Measurements from ENCODE around the gene SAMD11.

Gene SAMD11

DNA sequence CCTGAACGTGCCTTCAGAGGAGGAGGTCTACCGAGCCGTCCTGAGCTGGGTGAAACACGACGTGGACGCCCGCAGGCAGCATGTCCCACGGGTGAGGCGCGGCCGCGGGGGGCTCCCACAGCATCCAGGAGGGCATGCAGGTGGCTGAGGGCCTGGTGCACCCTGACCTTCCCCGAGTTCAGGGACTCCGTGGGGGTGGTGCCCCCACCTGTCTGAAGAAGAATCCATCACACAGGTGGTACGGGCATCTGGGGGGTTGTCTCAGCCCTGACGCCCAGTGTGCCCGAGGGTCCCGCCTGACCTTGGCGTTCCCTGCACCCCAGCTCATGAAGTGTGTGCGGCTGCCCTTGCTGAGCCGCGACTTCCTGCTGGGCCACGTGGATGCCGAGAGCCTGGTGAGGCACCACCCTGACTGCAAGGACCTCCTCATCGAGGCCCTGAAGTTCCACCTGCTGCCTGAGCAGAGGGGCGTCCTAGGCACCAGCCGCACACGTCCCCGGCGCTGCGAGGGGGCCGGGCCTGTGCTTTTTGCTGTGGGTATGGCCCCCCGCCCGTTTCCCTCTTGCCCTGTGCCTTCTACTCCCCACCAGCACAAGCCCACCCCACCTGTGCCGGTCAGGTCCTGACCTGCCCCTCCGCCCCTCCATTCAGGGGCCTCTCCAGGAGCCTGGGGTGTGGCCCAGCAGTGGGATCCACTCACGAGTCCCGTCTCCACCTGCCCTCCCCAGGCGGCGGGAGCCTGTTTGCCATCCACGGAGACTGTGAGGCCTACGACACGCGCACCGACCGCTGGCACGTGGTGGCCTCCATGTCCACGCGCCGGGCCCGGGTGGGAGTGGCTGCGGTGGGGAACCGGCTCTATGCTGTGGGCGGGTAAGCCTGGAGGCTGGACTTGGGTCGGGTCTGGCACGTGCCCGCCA lies 38.9 kb downstream of the SAMD11 start:
- no peak for DNase-seq

DNA sequence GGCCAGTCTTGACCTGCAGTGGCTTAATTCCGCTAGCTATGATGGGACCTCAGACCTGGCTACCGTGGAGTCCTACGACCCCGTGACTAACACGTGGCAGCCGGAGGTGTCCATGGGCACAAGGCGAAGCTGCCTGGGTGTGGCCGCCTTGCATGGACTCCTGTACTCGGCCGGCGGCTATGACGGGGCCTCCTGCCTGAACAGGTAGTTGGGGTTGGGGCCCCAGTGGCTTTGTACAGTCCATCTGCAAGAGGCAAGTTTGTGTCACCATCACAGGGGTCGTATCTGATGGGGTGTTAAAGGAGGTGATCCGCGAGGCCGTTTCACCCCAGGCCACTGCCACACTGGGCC lies 39.6 kb downstream of the SAMD11 start:
- no peak for DNase-seq

DNA sequence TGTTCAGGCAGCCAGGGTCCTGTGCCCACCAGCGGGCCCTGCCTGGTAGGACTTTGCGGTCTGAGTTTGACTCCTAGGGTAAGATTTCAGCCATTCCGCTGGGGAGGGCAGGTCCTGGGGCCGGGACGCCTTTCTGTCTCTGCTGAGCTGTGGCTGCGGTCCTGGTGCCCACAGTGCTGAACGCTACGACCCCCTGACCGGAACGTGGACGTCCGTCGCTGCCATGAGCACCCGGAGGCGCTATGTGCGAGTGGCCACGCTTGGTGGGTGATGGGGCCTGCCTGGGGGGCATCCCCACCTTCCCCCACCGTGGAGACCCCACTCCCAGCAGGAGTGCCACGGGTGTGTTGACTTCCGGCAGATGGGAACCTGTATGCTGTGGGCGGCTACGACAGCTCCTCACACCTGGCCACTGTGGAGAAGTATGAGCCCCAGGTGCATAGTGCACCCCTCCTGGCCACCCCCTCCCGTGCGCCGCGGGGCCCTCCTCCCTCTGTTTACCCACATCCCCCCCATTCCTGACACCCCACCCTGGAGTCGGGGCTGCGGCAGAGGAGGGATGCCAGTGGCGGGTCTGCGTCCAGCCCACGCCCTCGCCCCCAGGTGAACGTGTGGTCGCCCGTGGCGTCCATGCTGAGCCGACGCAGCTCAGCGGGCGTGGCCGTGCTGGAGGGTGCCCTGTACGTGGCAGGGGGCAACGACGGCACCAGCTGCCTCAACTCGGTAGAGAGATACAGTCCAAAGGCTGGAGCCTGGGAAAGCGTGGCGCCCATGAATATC lies 40.2 kb downstream of the SAMD11 start:
- no peak for DNase-seq

DNA sequence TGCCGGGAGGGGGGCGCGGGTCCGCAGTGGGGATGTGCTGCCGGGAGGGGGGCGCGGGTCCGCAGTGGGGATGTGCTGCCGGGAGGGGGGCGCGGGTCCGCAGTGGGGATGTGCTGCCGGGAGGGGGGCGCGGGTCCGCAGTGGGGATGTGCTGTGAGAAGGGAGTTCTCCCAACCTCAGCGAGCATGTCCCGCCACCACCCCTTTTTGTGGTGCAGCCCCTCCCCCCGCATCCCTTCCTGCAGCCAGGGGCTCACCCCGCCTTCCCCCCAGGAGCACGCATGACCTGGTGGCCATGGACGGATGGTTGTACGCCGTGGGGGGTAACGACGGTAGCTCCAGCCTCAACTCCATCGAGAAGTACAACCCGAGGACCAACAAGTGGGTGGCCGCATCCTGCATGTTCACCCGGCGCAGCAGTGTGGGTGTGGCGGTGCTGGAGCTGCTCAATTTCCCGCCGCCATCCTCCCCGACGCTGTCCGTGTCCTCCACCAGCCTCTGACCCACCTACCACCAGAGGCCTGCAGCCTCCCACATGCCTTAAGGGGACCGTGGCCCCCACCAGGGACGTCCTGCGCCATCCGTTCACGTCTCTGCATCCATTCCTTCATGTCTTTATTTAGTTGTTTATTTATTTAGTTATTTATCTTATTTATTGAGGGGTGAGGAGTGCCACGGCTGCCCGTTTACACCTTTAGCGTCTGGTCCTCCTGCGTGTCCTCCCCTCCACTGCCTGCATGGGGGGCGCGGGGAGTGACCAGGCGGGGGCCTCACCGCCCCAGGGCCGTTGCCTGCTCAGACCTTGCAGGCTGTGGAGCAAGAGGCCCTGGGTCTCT lies 41.2 kb downstream of the SAMD11 start:
- DNase-seq: no peak

DNA sequence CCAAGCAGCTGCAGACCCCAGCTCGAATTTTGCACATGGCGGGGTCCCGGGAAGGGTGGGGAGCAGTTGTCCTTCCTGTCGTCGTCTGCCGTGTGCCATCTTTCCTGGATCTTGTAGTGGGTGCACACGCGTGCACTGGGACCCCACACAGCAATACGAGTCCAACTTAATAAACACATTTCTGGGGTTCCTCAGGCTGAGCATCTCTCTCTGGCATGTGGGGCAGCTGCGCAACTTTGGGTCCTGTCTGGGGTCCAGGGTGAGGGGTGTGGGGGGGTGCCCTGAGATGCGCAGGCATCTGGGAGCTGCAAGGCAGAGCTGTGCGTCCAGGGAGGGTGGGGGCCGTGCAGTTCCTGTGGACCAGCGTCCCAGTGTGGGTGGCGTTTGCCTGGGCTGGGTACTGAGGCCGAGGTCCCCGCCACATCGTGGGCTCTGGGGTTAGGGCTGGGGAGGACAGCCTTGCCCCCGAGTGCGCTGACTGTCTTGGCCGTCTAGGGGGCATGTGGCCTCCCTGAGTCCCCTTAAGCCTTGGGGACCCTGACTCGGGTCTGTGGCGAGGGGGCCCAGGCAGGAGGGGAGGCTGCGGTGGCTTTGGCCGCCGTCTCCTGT lies 41.9 kb downstream of the SAMD11 start:
- no peak for DNase-seq

DNA sequence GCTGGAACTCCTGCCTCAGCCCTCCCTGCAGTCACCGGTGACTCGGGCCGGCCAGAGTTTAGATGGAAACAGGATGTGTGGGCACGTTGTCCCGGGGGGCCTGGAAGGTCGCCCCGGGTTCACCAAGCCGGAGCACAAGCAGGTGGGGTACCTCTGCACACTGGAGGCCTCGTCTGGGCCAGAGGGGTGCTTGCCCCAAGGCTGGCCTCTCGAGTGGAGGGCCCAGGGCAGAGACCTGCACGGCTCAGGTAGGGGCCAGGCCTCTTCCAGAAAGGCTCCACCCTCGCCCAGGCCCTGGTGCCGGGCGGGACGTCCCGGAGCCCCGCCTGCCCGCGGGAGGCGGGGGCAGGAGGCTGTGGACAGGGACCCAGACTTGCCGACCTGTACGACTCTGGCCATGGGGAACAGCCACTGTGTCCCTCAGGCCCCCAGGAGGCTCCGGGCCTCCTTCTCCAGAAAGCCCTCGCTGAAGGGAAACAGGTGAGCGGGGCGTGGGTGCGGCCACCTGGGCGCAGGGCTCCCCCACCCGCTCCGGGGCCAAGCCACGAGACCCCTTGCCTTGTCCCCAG lies 42.5 kb downstream of the SAMD11 start, which contains the start of gene PLEKHN1:
PLEKHN1 (plus strand) TSS at position 348 of the 569 bp plus-strand sequence; CDS start at position 398, 50 bp downstream.
- no peak for DNase-seq

DNA sequence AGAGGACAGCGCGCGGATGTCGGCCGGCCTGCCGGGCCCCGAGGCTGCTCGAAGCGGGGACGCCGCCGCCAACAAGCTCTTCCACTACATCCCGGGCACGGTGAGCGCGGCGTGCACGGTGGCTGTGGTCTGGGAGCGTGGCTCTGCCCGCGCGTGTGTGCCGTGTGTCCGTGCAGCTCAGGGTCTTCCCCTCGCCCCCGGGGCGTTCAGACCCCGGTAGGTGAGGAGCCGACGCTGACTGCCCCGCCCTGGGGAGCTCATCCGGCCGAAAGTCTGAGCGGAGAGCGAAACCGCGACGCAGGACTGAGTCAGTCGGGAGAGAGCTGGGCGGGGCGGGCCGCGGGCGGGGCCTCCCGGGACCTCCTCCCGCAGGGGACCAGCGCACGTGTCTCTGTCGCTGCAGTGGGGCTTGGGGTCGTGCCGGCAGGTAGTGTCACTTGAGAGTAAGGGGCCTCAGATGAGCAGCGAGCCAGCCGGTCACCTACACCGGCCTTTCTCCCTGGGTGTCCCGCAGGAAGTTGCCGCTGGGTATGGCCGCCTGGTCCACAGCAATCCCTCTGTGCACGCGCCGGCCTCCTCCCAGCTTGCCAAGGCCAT lies 43.1 kb downstream of the SAMD11 start:
- DNase-seq: peak; percentile 75

DNA sequence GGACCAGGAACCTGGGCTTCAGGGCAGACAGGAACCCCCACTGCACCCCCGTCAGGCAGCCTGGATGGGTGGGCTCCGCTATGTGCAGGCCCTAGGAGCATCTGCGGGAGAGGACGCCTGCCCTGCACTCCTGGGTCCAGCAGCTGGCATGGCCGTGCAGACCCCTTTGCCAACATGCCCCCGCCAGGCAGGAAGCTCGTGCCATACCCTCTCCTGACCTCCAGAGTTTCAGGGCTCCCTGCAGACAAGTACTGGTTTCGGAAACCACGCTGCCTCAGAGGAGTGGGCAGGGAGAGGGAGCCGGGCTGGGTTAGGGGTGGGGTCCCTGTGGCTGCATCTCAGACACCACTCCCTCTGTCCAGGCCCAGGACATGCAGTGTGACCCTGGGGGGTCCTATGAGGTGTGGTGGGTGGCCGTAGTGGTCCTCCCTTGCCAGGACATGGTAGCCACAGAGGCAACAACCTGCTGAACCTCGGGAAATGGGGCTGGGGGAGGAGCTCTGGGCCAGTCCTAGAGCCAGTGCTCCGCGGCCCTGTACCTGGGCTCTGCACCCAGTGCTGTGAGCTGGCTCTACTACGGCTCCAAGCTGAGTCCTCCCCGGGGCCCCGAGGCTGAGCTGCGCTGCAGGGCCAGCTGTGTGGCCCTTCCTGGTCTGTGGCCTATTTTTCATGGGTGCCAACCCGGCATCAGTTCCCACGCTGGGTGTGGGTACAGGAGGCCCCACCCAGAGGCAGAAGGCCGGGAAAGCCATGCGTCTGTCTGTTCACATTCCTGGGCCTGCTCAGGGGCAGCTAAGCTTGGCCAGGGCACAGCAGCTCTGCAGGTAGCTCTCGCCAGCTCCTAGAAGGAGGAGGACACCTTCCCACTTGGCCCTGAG lies 44.0 kb downstream of the SAMD11 start:
- DNase-seq: no peak

DNA sequence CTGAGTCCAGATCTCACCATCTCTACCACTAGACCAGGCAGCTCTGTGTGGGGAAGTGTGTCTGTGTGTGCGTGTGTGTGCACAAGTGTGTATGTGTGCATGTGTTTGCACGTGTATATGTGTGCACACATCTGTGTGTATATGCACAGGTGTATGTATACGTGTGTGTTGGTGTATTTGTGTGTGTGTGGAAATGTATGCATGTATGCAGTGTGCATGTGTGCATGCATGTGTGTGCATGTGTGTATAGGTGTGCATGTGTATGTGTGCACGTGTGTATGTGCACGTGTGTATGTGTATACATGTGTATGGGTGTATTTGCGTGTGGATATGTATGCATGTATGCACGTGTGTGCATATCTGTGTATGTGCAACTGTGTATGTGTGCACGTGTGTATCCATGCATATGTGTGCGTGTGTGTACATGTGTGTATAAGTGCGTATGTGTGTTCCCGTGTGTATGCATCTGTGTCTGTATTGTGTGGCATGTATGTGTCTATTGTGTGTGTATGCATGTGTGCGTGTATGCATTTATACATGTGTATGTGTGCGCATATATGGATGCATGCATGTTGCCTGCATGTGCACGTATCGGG lies 45.6 kb downstream of the SAMD11 start:
- no peak for DNase-seq

DNA sequence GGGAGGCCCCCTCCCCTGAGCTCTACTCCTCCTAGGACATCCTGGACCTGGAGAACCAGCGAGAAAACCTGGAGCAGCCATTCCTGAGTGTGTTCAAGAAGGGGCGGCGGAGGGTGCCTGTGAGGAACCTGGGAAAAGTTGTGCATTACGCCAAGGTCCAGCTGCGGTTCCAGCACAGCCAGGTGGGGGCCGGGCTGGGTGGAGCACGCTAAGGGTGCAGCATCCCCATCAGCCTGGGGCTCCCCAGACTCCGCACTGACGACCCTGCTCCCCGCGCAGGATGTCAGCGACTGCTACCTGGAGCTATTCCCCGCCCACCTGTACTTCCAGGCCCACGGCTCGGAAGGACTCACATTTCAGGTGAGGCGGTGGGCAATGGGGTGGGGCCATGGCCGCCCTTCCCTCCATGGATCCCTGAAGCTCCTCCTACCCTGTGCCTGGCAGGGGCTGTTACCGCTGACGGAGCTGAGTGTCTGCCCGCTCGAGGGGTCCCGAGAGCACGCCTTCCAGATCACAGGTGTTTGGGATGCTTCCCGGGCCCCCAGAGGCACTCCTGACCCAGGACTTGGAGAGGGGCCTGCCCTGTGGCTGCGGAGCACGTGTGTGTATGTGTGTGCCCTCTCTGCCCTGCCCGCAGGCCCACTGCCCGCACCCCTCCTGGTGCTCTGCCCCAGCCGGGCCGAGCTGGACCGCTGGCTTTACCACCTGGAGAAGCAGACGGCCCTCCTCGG lies 46.7 kb downstream of the SAMD11 start:
- DNase-seq: no peak

DNA sequence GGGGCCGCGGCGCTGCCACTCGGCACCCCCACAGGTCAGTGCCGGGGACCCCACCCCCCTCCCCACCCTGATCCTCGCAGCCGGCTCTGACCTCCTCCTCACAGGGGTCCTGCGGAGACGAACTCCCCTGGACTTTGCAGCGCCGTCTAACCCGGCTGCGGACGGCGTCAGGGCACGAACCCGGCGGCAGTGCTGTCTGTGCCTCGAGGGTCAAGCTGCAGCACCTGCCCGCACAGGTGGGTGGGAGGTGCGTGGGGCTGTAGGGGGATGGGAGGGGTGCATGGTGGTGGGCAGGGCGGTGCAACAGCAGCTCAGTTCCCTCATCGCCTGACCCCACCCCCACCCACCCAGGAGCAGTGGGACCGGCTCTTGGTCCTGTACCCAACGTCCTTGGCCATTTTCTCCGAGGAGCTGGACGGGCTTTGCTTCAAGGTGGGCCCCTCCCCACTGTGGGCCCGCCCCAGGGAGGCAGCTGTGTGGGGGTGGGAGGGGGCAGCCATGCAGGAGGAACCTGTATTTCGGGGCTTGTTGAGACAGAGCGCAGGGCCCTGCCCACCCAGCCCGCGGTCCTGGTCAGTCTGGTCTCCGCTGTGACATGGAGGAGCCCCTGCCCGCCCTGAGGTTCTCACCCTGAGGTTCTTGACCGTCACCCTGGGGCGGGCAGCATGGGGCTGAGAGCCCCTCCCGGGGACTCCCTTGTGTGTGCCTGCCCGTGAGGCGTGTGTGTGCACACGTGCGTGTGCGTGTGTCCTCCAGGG lies 47.4 kb downstream of the SAMD11 start:
- DNase-seq: no peak

DNA sequence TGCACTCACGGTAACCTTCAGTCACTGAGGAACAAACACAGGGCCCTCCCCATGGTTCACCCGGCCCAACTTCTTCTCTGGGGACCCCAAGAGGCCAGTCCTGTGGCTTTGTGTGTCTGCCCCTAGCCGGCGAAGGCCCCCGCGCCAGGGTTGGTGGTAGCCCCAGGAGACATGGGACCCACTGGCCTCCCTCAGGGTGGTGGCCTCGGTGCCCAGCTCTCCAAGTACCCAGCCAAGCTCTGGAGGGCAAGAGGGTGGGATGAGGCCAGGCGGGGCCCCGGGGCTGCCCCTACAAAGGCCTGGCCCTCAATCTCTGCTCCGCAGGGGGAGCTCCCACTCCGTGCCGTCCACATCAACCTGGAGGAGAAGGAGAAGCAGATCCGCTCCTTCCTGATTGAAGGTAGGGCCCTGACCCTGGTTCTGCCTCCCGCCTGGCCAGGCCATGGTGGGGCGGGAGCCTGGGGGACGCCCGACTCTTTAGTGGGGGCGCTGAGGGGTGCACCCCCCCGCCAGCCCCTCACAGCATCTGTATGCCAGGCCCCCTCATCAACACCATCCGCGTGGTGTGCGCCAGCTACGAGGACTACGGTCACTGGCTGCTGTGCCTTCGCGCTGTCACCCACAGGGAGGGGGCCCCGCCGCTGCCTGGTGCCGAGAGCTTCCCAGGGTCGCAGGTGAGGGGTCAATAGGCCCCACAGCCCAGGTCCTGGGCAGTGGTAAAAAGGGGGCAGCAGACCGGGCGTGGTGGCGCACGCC lies 48.2 kb downstream of the SAMD11 start:
- no peak for DNase-seq

DNA sequence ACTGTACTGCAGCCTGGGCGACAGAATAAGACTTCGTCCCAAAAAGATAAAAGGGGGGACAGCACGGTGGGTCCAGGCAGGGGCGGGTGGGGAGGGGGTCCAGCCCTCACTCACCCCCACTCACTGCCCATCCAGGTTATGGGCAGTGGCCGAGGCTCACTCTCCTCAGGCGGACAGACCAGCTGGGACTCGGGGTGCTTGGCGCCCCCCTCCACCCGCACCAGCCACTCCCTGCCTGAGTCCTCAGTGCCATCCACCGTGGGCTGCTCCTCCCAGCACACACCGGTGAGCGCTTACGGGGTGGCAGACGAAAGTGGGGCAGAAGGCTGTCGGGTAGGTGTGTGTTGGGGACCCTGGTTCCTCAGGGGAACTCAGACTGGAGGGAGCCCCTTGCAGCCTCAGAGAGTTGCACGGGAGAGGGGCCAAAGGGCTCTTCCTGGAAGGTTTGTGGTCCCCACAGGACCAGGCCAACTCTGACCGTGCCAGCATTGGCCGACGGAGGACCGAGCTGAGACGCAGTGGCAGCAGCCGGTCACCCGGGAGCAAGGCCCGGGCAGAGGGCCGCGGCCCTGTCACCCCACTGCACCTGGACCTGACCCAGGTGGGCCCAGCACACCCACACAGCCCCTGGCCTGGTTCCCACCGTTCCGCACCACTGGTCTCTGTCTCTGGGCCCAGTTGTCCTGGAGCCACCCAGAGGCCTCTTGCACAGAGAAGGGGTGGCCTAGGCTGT lies 49.2 kb downstream of the SAMD11 start:
- no peak for DNase-seq

DNA sequence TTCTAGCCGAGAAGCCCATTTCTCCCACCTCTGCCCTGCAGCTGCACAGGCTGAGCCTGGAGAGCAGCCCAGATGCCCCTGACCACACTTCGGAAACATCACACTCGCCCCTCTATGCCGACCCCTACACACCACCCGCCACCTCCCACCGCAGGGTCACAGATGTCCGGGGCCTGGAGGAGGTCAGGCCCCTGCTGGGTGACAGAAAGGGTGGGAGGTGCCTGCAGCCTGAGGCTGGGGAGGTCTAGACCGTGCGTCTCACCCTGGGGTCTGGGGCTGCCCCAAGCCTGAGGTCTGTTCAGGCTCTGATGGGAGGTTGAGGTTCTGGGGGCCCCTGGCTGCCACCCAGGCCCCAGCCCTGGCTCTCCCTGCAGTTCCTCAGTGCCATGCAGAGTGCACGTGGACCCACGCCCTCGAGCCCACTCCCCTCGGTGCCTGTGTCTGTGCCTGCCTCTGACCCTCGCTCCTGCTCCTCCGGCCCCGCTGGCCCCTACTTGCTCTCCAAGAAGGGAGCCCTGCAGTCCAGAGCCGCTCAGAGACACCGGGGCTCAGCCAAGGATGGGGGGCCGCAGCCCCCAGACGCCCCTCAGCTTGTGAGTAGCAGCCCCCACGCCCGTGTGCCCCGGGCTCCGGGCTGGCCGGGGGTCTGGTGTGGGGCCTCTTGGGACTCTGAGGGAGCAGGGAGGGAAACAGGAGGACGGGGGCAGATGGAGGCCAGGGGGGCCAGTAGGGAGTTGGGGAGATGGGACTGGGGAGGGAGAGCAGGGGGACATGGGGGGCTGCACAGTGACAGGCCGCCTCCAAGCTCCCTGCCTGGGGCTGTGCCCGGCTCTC lies 50.0 kb downstream of the SAMD11 start:
- DNase-seq: no peak

DNA sequence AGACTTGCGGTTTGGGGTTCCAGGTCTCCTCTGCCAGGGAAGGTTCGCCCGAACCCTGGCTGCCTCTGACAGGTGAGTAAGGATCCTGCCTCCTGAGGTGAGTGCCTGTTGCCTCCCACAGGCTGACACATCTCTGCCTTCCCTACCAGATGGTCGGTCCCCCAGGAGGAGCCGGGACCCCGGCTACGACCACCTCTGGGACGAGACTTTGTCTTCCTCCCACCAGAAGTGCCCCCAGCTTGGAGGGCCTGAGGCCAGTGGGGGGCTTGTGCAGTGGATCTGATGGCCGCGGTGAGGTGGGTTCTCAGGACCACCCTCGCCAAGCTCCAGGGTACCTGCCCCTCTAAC lies 50.5 kb downstream of the SAMD11 start:
- DNase-seq: no peak

DNA sequence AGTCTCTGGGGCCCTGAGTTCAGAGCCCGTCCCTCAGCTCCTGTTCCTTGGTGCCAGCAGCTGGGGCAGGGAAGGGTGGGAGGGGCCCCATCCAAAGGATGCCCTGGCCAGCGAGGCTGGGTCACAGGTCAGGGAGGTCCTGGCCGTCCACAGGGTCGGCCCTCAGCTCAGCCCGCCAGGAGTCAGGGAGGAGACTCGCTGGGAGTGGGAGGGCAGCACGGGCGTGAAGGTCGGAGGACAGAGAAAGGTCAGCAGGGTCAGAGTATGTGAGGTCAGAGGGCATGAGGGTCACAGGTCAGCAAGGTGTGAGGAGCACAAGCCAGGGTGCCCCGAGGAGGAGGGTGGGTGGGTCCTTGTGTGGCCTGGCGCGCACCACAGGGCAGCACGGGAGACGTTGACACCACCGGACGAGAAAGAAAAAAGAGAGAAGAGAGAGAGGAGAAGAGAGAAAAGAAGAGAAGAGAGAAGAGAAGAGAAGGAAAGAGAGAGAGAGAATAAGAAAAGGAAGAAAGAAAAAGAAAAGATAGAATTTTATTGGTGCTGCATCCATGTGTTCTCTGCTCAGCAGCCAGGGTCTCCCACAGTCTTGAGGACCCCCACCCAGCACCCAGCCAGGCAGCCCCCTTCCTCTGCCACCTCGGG lies 51.1 kb downstream of the SAMD11 start:
- no peak for DNase-seq
